ENCODE data around the gene RAD18.

DNA sequence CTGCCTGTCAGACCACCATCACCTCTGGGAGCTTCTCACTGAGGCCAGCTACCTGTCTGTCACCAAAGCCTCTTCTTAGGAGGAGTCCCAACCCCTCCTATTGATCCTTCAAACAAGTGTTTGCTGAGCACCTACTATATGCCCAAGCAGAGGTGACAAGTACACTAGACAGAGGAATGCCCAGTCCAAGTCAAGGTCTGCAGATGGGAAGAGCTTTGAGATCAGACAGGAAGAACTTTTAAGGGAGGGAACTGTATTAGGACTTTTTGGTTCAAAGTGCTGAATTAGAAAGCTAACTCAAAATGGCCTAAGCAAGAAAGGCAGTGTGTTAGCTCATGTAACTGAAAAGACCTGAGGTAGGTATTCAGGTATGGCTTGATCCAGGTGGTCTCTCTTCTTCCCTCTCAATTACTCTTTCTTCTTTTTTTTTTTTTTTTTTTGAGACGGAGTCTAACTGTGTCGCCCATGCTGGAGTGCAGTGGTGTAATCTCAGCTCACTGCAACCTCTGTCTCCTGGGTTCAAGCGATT, 3.6 kb upstream of the RAD18 start:
- TF ChIP-seq, protein P1, sequence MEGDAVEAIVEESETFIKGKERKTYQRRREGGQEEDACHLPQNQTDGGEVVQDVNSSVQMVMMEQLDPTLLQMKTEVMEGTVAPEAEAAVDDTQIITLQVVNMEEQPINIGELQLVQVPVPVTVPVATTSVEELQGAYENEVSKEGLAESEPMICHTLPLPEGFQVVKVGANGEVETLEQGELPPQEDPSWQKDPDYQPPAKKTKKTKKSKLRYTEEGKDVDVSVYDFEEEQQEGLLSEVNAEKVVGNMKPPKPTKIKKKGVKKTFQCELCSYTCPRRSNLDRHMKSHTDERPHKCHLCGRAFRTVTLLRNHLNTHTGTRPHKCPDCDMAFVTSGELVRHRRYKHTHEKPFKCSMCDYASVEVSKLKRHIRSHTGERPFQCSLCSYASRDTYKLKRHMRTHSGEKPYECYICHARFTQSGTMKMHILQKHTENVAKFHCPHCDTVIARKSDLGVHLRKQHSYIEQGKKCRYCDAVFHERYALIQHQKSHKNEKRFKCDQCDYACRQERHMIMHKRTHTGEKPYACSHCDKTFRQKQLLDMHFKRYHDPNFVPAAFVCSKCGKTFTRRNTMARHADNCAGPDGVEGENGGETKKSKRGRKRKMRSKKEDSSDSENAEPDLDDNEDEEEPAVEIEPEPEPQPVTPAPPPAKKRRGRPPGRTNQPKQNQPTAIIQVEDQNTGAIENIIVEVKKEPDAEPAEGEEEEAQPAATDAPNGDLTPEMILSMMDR (IDR thresholded peaks at IDR 0.05), result no peak
- TF ChIP-seq, protein P2, sequence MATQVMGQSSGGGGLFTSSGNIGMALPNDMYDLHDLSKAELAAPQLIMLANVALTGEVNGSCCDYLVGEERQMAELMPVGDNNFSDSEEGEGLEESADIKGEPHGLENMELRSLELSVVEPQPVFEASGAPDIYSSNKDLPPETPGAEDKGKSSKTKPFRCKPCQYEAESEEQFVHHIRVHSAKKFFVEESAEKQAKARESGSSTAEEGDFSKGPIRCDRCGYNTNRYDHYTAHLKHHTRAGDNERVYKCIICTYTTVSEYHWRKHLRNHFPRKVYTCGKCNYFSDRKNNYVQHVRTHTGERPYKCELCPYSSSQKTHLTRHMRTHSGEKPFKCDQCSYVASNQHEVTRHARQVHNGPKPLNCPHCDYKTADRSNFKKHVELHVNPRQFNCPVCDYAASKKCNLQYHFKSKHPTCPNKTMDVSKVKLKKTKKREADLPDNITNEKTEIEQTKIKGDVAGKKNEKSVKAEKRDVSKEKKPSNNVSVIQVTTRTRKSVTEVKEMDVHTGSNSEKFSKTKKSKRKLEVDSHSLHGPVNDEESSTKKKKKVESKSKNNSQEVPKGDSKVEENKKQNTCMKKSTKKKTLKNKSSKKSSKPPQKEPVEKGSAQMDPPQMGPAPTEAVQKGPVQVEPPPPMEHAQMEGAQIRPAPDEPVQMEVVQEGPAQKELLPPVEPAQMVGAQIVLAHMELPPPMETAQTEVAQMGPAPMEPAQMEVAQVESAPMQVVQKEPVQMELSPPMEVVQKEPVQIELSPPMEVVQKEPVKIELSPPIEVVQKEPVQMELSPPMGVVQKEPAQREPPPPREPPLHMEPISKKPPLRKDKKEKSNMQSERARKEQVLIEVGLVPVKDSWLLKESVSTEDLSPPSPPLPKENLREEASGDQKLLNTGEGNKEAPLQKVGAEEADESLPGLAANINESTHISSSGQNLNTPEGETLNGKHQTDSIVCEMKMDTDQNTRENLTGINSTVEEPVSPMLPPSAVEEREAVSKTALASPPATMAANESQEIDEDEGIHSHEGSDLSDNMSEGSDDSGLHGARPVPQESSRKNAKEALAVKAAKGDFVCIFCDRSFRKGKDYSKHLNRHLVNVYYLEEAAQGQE (IDR thresholded peaks at IDR 0.05; ENCODE audit: insufficient read depth in 1 of 2, low read depth in 2 of 2, low read length in 1 of 2), result no peak
- TF ChIP-seq SIN3A (IDR thresholded peaks at IDR 0.05; ENCODE audit: borderline replicate concordance, insufficient read depth, low read depth, low read length) (no peak), POLR2AphosphoS5 (IDR thresholded peaks at IDR 0.05; ENCODE audit: low read depth, low read length) (no peak), TCF7L2 (IDR thresholded peaks at IDR 0.05; ENCODE audit: low read depth, low read length) (no peak)

All from Panc1 (cell line).